DMS79 treated with DMSO at 0.1 percent for 48 hours (cell line): ENCODE data around the gene SRSF3.
A peak's percentile ranks its signal among the peaks of the same experiment; 100 is the strongest.
"Not testable (repeated sequence)": the region's sequence is repeated elsewhere in the genome, so short reads cannot be mapped to it uniquely, and the experiment has no call there.

Experiments used
- DNase-seq: peaks from one replicate; lab custom pipeline; 2025; lab: John Stamatoyannopoulos, UW

SRSF3 gene

GRCh38 chr6:36605143-36605542 is 11.0 kb downstream of the SRSF3 start:
- DNase-seq: no peak

- DNase-seq: no peak
Observed at GRCh38 chr6:36605560-36606391, 11.6 kb downstream of the SRSF3 start.

GRCh38 chr6:36607305-36607682 is 13.1 kb downstream of the SRSF3 start:
- DNase-seq: not testable (repeated sequence)

GRCh38 chr6:36607683-36608386 is 13.7 kb downstream of the SRSF3 start:
- DNase-seq: no peak

- DNase-seq: no peak
Observed at GRCh38 chr6:36608788-36609563, 14.8 kb downstream of the SRSF3 start.

GRCh38 chr6:36609582-36609981 is 15.4 kb downstream of the SRSF3 start:
- no peak for DNase-seq

GRCh38 chr6:36610041-36610955 is 16.1 kb downstream of the SRSF3 start:
- no peak for DNase-seq

- DNase-seq: no peak
Observed at GRCh38 chr6:36610956-36611336, 16.8 kb downstream of the SRSF3 start.

- DNase-seq: not testable (repeated sequence)
Observed at GRCh38 chr6:36611679-36612078, 17.5 kb downstream of the SRSF3 start.

GRCh38 chr6:36612101-36612625 is 18.0 kb downstream of the SRSF3 start:
- DNase-seq: no peak

GRCh38 chr6:36613200-36613995 is 19.2 kb downstream of the SRSF3 start:
- no peak for DNase-seq

- peak; percentile 23 for DNase-seq
Observed at GRCh38 chr6:36615018-36615761, 21.0 kb downstream of the SRSF3 start.

GRCh38 chr6:36616893-36617521 is 22.8 kb downstream of the SRSF3 start:
- DNase-seq: peak; percentile 82

GRCh38 chr6:36618366-36619355 is 24.5 kb downstream of the SRSF3 start:
- DNase-seq: no peak

GRCh38 chr6:36621371-36621855 is 27.3 kb downstream of the SRSF3 start:
- DNase-seq: no peak

- DNase-seq: no peak
Observed at GRCh38 chr6:36622901-36623546, 28.9 kb downstream of the SRSF3 start.
